Erythroblast (primary cell): ENCODE measurements around the gene C2CD4C.
"Not testable (repeated sequence)": the region's sequence is repeated elsewhere in the genome, so short reads cannot be mapped to it uniquely, and the experiment has no call there.

Source experiments
- DNase-seq, 2 experiments: peaks; one replicate each; lab custom pipeline; 2025; lab: John Stamatoyannopoulos, UW
- GATA1 ChIP-seq: IDR thresholded peaks from 2 replicates; pipeline ENCODE4 v1.6.1; 2011; ENCODE audit warnings: low read depth, mild to moderate bottlenecking, control low read depth, low read length, moderate library complexity
- POLR2A ChIP-seq: IDR thresholded peaks from 2 replicates; pipeline ENCODE4 v1.6.1; 2011; ENCODE audit warnings: mild to moderate bottlenecking, low read length

Gene C2CD4C

DNA sequence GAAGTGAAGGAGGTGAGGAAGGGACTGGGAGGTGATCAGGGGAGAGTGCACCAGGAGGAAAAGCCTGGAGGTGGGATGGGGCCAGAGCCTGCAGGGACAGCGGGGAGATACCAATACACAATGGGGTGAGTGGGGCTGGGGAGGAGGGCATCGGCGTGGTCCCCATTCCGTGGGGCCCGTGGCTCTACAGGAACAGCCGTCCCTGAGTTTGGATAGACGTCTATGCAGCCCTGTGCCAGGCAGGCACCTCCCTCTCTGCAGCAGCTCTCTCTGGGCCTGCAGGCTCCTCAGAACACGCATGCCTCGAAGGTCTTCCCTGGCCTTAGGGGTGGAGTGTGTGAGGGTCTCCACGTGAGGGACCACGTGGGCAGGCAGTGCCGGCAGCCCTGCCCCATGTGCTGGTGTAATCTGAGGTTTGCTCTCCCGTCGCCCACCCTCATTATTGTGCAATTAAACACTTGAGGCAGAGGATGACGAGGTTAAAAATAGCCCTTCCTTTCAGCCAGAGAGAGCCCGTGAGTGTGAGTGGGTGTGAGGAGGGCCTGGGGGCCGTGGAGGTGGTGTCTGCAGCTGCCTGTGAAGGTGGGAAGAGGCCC is 16.5 kb downstream of the C2CD4C start:
- TF ChIP-seq GATA1 (no peak), POLR2A (no peak)
- no peak for DNase-seq

DNA sequence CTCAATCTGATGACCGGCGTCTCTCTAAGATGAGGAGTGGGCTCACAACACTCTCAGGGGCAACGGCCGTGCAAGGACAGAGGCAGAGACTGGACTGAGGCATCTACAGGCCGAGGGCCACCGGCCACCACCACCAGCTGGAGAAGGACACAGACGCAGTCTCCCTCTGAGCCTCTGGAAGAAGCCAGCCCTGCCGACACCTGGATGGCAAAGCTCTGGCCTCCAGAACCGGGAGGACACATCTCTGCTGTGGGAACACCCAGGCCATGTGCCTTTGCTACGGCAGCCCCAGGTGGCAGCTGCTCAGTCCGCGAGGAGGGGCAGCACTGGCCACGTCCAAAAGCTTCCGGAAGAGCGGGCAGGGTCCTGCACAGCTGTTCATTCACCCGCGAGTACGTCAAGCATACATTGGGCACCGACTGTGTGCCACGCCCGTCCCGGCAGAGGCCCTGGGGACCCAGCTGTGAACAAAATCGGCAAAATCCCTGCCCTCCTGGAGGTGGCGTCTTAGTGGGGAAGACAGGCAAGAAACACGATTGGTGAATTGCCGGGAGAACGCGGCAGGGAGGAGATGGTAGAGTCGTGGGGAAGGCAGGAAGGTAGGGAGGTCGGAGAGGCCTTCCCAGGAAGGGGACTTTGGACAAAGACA is 17.1 kb downstream of the C2CD4C start:
- no peak for DNase-seq
- TF ChIP-seq POLR2A (no peak), GATA1 (no peak)

DNA sequence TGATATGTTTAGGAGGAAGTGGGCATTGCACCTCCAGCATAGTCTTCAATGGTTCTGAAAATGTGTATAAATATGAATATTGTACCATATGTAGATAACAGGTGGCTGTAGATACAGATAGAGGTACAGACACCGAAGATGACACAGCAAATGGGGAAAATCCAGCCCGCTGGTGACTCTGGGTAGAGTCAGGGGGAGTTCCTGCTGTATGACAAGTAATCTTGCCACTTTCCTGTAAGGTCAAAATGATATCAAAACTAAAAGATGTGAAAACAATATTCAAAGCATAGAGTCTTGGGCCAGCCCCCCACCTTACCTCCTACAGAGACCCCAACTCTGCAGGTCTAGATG is 17.8 kb downstream of the C2CD4C start:
- DNase-seq: no peak
- TF ChIP-seq POLR2A (no peak), GATA1 (no peak)

DNA sequence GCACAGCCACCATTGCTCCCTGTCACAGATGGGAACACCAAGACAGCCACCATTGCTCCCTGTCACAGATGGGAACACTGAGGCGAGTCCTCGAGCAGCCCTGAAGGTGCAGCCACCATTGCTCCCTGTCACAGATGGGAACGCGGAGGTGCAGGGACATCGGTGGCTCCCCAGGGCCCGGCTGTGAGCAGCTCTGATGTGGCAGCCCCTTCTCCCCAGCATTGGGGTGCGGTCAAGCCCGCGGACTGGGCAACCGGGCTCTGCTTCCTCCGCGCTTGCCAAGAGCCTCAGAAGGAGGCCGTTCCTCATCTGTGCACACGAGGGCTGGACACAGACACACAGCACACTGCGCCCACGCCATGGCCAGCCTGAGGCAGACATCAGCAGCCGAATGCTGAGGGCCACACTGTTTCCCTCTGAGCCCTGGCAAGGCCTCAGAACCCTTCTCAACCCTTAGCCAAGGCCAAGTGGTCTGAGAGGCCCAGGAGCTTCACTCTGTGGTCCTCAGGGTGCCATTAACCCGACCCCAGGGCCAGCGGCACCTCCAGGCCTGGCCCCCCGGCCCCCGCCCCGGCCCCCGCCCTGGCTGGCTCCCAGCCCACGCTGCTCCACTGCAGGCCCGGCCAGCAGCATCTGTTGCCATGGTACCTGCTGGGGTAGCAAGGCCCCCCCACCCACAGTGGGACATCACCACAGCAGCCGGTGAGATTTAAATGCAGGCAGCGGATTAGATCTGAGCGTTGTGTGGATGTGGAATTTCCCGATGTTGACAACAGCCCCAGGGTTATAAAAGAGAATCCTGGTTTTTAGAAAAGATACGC is 18.4 kb downstream of the C2CD4C start:
- DNase-seq: no peak
- TF ChIP-seq GATA1: no peak
- TF ChIP-seq POLR2A: no peak

DNA sequence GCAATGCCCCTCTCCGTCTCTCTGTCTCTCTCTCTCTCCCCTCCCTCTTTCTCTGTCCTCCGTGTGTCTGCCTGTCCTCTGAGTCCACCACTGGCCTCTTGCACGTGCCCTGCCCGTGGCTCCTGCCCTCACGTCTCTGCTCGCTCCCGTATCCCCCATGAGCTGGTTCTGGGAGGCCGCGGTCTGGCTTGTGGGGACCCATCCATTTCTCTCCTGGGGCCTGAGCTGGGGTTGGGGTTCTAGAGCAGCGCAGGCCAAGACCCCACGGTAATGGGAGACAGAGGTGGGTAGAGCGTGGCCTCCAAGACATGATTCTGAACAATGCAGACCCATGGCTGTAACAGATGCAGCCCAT is 19.0 kb downstream of the C2CD4C start:
- TF ChIP-seq GATA1 (no peak), POLR2A (no peak)
- no peak for DNase-seq

DNA sequence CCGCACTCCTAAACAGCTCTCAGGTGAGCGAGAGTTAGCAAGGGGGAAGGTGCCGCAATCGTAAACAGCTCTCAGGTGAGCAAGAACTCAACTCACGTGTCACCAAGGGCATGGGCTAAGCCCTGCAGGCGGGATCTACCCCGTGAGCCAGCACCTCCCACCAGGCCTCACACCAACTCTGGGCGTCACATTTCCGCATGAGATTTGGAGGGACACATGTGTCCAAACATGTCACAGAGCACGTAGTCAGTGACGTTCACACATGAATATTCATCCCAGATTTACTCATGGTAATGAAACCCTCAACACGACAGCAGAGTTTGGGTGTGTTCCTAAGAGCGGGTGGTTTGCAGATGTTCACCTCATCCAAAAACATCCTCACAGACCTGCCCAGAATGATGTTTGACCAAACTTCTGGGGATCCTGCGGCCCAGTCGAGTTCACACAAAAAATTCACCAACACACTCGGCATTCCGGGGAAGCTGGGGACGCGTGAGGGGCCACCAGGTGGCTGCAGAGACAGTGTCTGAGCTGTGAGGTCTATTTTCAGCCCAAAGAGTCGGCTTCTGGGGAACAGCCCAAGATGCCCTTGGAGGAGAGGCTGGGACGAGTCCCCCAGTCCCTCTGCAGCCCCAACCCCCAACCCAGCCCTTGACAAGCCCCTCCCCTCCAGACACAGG is 19.6 kb downstream of the C2CD4C start:
- no peak for DNase-seq
- TF ChIP-seq GATA1 (no peak), POLR2A (no peak)

DNA sequence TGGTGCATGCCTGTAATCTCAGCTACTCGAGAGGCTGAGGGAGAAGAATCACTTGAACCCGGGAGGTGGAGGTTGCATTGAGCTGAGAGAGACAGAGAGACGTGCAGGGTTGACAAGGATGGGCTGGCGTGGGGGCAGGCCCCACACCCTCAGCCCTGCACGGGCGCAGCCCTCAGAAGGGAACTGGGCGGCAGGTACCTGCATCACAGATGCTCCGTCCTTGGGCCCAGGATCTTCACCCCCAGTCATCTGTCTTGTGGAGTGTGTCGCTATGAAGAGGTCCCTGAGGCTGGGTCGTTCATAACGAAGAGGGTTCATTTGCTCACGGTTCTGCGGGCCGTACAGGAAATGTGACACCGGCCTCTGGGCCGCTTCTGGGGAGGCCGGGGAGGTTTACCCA is 20.3 kb downstream of the C2CD4C start:
- DNase-seq: no peak
- TF ChIP-seq GATA1: no peak
- no peak for TF ChIP-seq POLR2A

DNA sequence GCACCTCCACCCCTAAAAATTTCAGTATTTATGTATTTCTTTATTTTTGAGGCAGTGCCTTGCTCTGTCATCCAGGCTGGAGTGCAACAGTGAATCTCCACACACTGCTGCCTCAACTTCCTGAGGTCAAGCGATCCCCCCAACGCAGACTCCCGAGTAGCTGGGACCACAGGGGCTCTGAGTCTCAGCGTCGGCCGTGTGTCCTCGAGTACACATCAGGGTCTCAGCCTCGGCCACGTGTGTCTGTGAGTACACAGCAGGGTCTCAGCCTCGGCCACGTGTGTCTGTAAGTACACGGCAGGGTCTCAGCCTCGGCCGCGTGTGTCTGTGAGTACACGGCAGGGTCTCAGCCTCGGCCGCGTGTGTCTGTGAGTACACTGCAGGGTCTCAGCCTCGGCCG is 21.2 kb downstream of the C2CD4C start:
- TF ChIP-seq POLR2A: no peak
- TF ChIP-seq GATA1: no peak
- no peak for DNase-seq

DNA sequence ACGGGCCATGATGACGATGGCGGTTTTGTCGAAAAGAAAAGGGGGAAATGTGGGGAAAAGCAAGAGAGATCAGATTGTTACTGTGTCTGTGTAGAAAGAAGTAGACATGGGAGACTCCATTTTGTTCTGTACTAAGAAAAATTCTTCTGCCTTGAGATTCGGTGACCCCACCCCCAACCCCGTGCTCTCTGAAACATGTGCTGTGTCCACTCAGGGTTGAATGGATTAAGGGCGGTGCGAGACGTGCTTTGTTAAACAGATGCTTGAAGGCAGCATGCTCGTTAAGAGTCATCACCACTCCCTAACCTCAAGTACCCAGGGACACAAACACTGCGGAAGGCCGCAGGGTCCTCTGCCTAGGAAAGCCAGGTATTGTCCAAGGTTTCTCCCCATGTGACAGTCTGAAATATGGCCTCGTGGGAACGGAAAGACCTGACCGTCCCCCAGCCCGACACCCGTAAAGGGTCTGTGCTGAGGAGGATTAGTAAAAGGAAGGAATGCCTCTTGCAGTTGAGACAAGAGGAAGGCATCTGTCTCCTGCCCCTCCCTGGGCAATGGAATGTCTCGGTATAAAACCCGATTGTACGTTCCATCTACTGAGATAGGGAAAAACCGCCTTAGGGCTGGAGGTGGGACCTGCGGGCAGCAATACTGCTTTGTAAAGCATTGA is 22.2 kb downstream of the C2CD4C start:
- not testable (repeated sequence) for DNase-seq

DNA sequence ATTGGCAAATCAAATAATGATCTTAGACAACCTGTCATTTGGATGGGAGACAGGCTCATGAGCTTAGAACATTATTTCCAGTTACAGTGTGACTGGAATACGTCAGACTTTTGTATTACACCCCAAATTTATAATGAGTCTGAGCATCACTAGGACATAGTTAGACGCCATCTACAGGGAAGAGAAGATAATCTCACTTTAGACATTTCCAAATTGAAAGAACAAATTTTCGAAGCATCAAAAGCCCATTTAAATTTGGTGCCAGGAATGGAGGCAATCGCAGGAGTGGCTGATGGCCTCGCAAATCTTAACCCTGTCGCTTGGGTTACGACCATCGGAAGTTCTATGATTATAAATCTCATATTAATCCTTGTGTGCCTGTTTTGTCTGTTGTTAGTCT is 22.8 kb downstream of the C2CD4C start:
- DNase-seq: not testable (repeated sequence)

DNA sequence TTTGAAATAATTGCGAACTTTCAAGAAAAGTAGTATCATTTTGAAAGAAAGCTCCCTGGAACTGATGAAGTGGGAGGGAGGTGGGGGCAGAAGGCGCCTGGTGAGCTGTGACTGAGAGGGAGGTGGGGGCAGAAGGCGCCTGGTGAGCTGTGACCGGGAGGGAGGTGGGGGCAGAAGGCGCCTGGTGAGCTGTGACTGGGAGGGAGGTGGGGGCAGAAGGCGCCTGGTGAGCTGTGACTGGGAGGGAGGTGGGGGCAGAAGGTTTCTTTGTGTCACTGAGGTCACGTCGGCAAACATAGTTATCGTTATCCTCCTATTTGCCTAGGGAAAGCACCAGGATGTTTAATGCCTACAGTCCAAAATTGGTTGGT is 24.2 kb downstream of the C2CD4C start:
- no peak for DNase-seq
- no peak for TF ChIP-seq POLR2A
- no peak for TF ChIP-seq GATA1

DNA sequence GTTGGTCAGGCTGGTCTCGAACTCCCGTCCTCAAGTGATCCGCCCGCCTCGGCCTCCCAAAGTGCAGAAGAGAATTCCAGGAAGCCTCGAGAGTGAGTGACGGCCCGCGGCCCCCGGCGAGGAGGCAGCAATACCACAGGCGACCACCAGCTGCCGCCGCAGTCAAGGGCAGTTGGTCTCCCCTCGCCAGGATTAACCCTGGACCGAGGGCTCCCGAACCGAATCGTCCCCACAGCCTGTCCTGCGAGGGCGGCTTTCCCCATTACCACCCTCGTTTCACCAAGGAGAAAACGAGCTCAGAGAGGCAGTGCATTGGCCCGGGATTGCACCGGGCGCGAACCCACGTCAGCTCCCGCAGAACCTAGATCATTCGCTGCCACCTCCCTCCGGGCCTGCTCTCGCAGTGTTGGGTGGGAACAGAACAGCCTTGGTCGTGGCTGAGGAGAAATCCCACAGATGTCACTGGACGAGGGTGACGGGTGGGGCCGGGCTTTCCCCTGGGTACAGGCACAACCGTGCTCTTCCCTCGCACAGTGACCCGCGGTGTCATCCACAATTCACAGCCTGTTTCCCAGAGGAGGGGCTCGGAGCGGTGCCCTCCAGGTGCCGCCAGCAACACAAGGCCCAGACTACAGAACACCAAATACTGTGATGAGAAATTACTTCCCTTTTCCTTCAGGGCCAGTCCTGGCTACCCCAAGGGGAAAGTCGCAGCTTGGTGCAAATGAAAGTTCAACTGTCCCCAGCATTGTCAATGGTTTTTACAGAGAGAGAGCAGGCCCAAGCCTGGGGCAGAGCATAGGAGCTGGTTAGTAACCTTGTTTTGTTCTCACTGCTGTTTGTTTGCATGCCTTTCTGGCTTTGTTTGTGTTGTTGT is 24.8 kb downstream of the C2CD4C start:
- DNase-seq: peak in 1 of 2 experiments; percentile 16
- TF ChIP-seq POLR2A (no peak), GATA1 (no peak)

DNA sequence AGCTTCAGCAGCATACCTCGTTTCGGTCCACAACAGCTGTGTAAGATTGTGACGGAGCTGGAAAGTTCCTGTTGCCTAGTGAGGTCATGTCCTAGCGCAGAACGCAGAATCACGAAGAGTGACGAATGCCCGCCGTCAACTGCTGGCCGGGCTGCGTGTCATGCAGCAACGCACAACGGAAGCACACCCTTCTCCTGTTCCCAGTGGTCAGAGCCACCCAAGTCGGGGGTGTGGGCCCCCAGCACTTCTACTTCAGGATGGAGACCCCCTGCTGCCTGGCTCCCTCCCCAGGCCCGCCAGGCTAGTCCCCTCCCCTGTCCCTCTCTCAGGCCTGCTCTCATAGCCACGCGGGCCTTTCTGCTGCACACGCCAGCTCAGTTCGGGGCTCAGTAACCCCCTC is 25.9 kb downstream of the C2CD4C start:
- DNase-seq: no peak
- TF ChIP-seq POLR2A: no peak
- TF ChIP-seq GATA1: no peak

DNA sequence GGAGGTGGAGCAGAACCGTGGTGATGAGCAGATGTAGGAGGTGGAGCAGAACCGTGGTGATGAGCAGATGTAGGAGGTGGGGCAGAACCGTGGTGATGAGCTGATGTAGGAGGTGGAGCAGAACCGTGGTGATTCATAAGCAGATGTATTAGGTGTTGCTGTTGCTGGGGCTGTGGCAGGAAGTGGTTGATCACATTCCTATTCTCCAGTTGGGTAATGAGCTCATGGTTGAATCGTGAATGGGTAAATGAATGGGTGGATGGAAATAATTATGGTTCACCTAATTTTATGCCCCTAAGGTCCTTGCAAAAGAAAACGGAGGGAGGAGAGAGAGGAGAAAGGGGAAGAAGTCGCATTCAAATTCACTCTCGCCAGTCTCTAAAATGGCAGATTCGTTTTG is 26.4 kb downstream of the C2CD4C start:
- DNase-seq: not testable (repeated sequence)

DNA sequence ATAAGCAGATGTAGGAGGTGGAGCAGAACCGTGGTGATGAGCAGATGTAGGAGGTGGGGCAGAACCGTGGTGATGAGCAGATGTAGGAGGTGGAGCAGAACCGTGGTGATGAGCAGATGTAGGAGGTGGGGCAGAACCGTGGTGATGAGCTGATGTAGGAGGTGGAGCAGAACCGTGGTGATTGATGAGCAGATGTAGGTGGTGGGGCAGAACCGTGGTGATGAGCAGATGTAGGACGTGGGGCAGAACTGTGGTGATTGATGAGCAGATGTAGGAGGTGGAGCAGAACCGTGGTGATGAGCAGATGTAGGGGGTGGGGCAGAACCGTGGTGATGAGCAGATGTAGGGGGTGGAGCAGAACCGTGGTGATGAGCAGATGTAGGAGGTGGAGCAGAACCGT is 27.0 kb downstream of the C2CD4C start:
- not testable (repeated sequence) for DNase-seq

DNA sequence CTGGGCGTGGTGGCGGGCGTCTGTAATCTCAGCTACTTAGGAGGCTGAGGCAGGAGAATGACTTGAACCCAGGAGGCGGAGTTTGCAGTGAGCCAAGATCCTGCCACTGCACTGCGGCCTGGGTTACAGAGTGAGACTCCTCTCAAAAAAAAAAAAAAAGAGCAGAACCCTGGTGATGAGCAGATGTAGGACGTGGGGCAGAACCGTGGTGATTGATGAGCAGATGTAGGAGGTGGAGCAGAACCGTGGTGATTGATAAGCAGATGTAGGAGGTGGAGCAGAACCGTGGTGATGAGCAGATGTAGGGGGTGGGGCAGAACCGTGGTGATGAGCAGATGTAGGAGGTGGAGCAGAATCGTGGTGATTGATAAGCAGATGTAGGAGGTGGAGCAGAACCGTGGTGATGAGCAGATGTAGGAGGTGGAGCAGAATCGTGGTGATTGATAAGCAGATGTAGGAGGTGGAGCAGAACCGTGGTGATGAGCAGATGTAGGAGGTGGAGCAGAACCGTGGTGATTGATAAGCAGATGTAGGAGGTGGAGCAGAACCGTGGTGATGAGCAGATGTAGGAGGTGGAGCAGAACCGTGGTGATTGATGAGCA is 28.2 kb downstream of the C2CD4C start:
- DNase-seq: not testable (repeated sequence)
